Ishikawa (cell line): Measurements from ENCODE around the gene COL13A1.

Experiments used
- CEBPB ChIP-seq: IDR thresholded peaks from 2 replicates; pipeline ENCODE4 v1.6.1; 2012
- CREB1 ChIP-seq: IDR thresholded peaks from 2 replicates; pipeline ENCODE4 v1.6.1; 2012; ENCODE audit warnings: low read depth
- EGR1 ChIP-seq: IDR thresholded peaks from 2 replicates; pipeline ENCODE4 v1.6.1; 2012
- EP300 ChIP-seq: IDR thresholded peaks from 2 replicates; pipeline ENCODE4 v1.6.1; 2012; ENCODE audit warnings: borderline replicate concordance
- FOXM1 ChIP-seq: IDR thresholded peaks from 2 replicates; pipeline ENCODE4 v1.6.1; 2012; ENCODE audit warnings: low read depth, borderline replicate concordance
- NFIC ChIP-seq: IDR thresholded peaks from 2 replicates; pipeline ENCODE4 v1.6.1; 2012
- RAD21 ChIP-seq: IDR thresholded peaks from 2 replicates; pipeline ENCODE4 v1.6.1; 2012; ENCODE audit warnings: low read depth
- TAF1 ChIP-seq: IDR thresholded peaks from 2 replicates; pipeline ENCODE4 v1.6.1; 2012; ENCODE audit warnings: low read depth, mild to moderate bottlenecking
- TCF12 ChIP-seq: IDR thresholded peaks from 2 replicates; pipeline ENCODE4 v1.6.1; 2012; ENCODE audit warnings: low read depth
- TEAD4 ChIP-seq: IDR thresholded peaks from 2 replicates; pipeline ENCODE4 v1.6.1; 2012
- YY1 ChIP-seq: IDR thresholded peaks from 2 replicates; pipeline ENCODE4 v1.6.1; 2012; ENCODE audit warnings: low read depth
- ZBTB7A ChIP-seq: IDR thresholded peaks from 2 replicates; pipeline ENCODE4 v1.6.1; 2012; ENCODE audit warnings: low read depth
- TF ChIP-seq, protein P1 (sequence below): IDR thresholded peaks from 2 replicates; pipeline ENCODE4 v1.6.1; 2012
- TF ChIP-seq, protein P2 (sequence below): IDR thresholded peaks from 2 replicates; pipeline ENCODE4 v1.6.1; 2012
- TF ChIP-seq, protein P3 (sequence below): IDR thresholded peaks from 2 replicates; pipeline ENCODE4 v1.6.1; 2012; ENCODE audit warnings: low read depth, mild to moderate bottlenecking

The COL13A1 gene

DNA sequence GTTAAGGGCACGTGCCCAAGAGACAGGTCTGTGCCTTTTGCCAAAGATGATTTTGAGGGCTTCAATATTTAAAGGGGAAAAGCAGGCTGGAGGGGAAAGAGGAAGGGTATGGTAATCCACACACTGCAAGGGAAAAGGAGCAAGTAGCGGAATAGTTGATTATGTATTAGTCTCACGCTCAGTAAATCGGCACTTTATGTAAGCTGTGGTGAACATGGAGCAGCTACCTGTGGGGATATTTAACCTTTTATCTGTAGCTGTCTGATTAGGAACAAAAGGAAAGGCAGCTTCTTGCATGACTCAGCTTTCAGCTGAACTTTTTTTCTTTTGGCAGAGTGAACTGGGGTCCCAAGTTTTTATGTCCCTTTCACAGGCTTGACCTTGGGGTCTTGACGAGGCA is 123.4 kb downstream of the COL13A1 start:
- no peak for TF ChIP-seq NFIC
- no peak for TF ChIP-seq TAF1
- no peak for TF ChIP-seq ZBTB7A
- TF ChIP-seq EGR1 = no peak
- TF ChIP-seq RAD21 = no peak
- TF ChIP-seq, protein P1, sequence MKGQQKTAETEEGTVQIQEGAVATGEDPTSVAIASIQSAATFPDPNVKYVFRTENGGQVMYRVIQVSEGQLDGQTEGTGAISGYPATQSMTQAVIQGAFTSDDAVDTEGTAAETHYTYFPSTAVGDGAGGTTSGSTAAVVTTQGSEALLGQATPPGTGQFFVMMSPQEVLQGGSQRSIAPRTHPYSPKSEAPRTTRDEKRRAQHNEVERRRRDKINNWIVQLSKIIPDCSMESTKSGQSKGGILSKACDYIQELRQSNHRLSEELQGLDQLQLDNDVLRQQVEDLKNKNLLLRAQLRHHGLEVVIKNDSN = no peak
- TF ChIP-seq CEBPB = no peak
- TF ChIP-seq FOXM1 = no peak
- TF ChIP-seq, protein P2, sequence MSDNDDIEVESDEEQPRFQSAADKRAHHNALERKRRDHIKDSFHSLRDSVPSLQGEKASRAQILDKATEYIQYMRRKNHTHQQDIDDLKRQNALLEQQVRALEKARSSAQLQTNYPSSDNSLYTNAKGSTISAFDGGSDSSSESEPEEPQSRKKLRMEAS = no peak

DNA sequence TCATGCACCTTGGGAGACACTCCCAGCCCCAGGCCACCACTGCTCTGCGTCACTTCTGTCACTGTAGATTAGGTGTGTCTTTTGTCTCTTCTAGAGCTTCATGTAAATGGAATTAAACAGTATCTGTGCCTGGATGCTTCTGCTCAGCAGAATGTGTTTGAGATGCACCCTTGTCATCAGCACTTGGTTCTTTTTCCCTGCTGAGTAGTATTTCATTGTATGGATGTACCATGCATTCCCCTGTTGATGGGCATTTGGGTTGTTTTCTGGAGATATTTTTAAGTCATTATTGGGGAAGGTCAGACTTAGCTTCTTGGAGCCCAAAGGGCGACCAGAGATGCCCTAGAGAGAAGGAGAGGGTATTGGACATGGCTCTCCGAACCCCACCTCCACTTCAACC is 126.6 kb downstream of the COL13A1 start:
- TF ChIP-seq NFIC = no peak
- TF ChIP-seq TEAD4 = no peak
- no peak for TF ChIP-seq EGR1
- TF ChIP-seq YY1 = no peak
- no peak for TF ChIP-seq FOXM1
- TF ChIP-seq CREB1 = no peak
- no peak for TF ChIP-seq RAD21
- TF ChIP-seq TCF12 = no peak
- TF ChIP-seq EP300 = no peak
- no peak for TF ChIP-seq ZBTB7A
- TF ChIP-seq, protein P3, sequence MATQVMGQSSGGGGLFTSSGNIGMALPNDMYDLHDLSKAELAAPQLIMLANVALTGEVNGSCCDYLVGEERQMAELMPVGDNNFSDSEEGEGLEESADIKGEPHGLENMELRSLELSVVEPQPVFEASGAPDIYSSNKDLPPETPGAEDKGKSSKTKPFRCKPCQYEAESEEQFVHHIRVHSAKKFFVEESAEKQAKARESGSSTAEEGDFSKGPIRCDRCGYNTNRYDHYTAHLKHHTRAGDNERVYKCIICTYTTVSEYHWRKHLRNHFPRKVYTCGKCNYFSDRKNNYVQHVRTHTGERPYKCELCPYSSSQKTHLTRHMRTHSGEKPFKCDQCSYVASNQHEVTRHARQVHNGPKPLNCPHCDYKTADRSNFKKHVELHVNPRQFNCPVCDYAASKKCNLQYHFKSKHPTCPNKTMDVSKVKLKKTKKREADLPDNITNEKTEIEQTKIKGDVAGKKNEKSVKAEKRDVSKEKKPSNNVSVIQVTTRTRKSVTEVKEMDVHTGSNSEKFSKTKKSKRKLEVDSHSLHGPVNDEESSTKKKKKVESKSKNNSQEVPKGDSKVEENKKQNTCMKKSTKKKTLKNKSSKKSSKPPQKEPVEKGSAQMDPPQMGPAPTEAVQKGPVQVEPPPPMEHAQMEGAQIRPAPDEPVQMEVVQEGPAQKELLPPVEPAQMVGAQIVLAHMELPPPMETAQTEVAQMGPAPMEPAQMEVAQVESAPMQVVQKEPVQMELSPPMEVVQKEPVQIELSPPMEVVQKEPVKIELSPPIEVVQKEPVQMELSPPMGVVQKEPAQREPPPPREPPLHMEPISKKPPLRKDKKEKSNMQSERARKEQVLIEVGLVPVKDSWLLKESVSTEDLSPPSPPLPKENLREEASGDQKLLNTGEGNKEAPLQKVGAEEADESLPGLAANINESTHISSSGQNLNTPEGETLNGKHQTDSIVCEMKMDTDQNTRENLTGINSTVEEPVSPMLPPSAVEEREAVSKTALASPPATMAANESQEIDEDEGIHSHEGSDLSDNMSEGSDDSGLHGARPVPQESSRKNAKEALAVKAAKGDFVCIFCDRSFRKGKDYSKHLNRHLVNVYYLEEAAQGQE = no peak
- no peak for TF ChIP-seq CEBPB
- no peak for TF ChIP-seq TAF1
- TF ChIP-seq, protein P1 = no peak
- TF ChIP-seq, protein P2 = no peak

DNA sequence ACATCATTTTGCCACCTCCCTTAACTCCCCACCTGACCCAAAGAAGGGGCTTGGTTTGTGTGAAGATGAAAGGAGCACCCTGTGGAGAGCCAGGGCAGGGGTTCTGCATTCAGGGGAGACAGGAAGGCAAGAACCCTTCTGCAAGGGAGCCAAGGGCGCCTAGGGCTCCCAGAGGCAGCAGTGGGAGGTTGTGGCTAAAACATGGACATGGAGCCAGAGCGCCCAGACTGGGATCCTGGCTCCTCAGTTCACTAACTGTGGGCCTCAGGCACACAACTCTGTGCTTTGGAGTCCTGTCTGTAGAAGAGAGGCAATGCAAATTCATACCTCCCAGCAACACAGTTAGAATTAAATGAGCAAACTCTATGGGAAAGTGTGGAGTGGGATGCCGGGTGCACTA is 127.9 kb downstream of the COL13A1 start:
- TF ChIP-seq EP300 = no peak
- no peak for TF ChIP-seq TAF1
- no peak for TF ChIP-seq TEAD4
- TF ChIP-seq YY1 = no peak
- TF ChIP-seq, protein P1 = no peak
- TF ChIP-seq CREB1 = no peak
- TF ChIP-seq EGR1 = no peak
- TF ChIP-seq, protein P3 = no peak
- TF ChIP-seq NFIC = no peak
- TF ChIP-seq, protein P2 = no peak
- TF ChIP-seq TCF12 = no peak
- no peak for TF ChIP-seq CEBPB
- TF ChIP-seq RAD21 = no peak
- TF ChIP-seq FOXM1 = no peak
- no peak for TF ChIP-seq ZBTB7A

DNA sequence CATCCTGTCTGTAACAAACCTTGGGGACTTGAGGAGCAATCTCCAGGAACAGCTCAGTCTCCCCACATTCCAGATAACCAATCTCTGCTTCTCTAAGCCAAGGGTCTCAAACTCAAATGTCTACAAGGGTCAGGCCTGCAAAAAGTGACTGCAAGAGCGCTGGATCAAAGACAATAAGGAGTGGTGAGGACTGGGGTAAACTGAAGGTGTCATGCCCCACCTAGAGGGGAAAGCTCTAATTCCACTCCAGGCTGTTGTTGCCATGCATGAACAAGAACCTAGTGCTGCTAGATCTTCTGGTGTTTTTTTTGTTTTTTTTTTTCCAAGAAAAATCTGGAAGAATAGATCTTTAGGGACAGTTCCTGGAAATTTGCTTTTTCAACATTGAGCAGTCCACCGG is 133.1 kb downstream of the COL13A1 start:
- TF ChIP-seq RAD21 (peak; percentile 38), YY1 (no peak)

DNA sequence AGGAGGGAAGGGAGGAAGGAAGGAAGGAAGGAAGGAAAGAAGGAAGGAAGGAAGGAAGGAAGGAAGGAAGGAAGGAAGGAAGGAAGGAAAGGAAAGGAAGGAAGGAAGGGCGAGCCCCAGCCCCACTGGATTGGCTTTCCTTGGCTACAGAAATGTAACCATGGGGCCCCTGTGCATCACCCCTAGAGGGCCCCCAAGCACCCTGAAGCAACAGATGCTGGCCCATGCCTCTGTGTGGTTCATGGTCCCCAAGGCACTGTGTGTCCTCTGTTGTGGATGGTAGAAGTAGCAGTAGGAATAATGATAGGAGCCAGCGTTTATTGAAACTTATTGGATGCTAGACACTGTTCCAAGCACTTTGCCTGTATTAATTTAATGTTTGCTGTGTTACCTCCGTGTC is 134.4 kb downstream of the COL13A1 start:
- no peak for TF ChIP-seq EGR1
- TF ChIP-seq RAD21 = peak; percentile 50

DNA sequence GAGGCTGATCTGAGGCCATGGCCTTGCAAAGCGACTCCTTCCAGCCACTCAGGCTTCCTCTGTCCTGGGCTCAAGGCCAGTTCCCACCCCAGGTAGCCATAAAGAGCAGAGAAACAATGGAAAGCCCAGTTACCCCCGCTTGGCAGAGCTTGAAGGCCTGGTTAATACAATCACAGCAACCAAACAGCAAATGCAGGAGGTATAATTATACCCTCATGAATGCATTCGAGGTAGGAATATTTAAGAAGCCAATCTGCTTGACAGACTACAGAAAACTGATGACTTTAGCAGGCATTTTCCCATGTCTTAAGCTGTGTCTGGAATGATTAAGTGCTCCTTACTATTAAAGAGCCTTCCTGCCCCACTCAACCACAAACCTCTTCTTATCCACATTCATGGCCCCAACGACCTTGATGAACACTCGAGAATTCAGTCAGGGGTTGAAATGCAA is 136.9 kb downstream of the COL13A1 start:
- TF ChIP-seq EP300 (peak; percentile 74; the same call in 1 of the 2 replicates), NFIC (peak; percentile 99), CREB1 (no peak), RAD21 (no peak), CEBPB (peak; percentile 63), TCF12 (peak; percentile 94), TAF1 (no peak), TEAD4 (peak; percentile 65), ZBTB7A (no peak), FOXM1 (0 out of 2 replicates have a peak, but pooled peaks have one; percentile 54)
- TF ChIP-seq, protein P2 = peak; percentile 41; the same call in 1 of the 2 replicates
- TF ChIP-seq, protein P3 = peak; percentile 26; the same call in 1 of the 2 replicates
